SK-N-SH treated with all-trans-retinoic acid at 6 μM for 48 hours (cell line): ENCODE results near the gene MMP24.

Source experiments
- ARNTL ChIP-seq: fragments of 450-650 bp; formaldehyde crosslinking; IDR thresholded peaks from 2 replicates; pipeline ENCODE4 v1.5.0; 2020; ENCODE audit warnings: low read depth, mild to moderate bottlenecking, moderate library complexity, borderline replicate concordance
- CSDC2 ChIP-seq: fragments of 250-450 bp; sonication (Bioruptor Pico); IDR thresholded peaks from 2 replicates; pipeline ENCODE4 v1.5.0; 2020; ENCODE audit warnings: mild to moderate bottlenecking, moderate library complexity
- ESRRG ChIP-seq: fragments of 250-450 bp; sonication (Bioruptor Pico); IDR thresholded peaks from 2 replicates; pipeline ENCODE4 v1.6.1; 2021; ENCODE audit warnings: mild to moderate bottlenecking
- ISL1 ChIP-seq: fragments of 250-450 bp; sonication (Bioruptor Pico); IDR thresholded peaks from 2 replicates; pipeline ENCODE4 v2.1.2; 2022; ENCODE audit warnings: mild to moderate bottlenecking, moderate library complexity
- PATZ1 ChIP-seq: fragments of 250-450 bp; sonication (Bioruptor Pico); IDR thresholded peaks from 2 replicates; pipeline ENCODE4 v1.8.0; 2020; ENCODE audit warnings: mild to moderate bottlenecking, moderate library complexity, borderline replicate concordance
- RARB ChIP-seq: fragments of 250-450 bp; sonication (Bioruptor Pico); IDR thresholded peaks from 2 replicates; pipeline ENCODE4 v1.8.0; 2021; ENCODE audit warnings: mild to moderate bottlenecking, moderate library complexity
- TOX ChIP-seq: fragments of 250-450 bp; sonication (Bioruptor Pico); IDR thresholded peaks from 2 replicates; pipeline ENCODE4 v1.8.0; 2021; ENCODE audit warnings: mild to moderate bottlenecking, moderate library complexity, borderline replicate concordance
- ZC3H10 ChIP-seq: fragments of 250-450 bp; sonication (Bioruptor Pico); IDR thresholded peaks from 2 replicates; pipeline ENCODE4 v1.5.1; 2021; ENCODE audit warnings: mild to moderate bottlenecking, moderate library complexity
- ZFP3 ChIP-seq: fragments of 250-450 bp; sonication (Bioruptor Pico); IDR thresholded peaks from 2 replicates; pipeline ENCODE4 v1.5.0; 2020; ENCODE audit warnings: mild to moderate bottlenecking, moderate library complexity
- ZFP30 ChIP-seq: fragments of 450-650 bp; formaldehyde crosslinking; IDR thresholded peaks from 2 replicates; pipeline ENCODE4 v1.5.0; 2022; ENCODE audit warnings: mild to moderate bottlenecking, moderate library complexity
- TF ChIP-seq, protein P1 (sequence below): fragments of 250-450 bp; sonication (Bioruptor Pico); IDR thresholded peaks from 2 replicates; pipeline ENCODE4 v1.8.0; 2021; ENCODE audit warnings: low read depth, mild to moderate bottlenecking, moderate library complexity, borderline replicate concordance

DNA sequence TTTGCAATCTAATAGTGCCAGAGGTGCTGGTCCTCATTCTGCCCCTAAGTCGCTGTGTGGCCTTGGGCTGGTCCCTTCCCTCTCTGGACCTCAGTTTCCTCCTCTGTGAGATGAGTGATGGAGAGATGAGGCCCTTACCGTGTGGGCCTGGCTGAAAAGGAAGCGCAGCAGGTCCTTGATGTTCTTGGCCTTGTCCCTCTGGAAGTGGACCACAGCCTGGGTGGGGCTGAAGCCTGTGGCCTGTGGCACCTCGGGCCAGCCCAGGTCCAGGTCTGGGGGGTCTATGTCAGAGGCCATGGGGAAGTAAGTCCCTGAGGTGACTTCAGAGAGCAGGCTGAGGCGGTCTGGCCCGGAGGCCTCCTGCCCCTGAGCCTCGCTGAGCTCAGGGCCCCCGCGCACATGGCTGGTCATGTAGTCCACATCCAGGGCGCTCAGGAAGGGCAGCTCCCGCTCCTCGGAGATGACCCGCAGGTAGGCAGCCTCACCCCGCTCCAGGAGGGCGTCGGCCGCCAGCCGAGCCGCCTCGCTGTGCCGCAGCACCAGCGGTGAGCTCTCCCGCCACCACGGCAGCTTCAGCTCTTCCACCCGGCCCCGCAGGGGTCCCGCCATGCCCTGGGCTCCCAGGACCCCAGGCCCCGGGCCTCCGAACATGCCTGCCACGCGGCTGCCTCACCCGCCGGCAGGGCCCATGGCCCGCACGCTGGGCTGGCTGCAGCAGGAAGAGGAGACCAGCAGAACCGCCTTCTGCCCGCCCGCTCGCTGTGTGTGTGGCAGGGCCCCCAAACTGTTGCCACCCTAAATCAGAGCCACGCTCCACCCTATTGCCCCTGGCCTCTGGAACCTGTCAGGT lies 65.4 kb downstream of the MMP24 start, which contains the start of gene FAM83C:
- no peak for TF ChIP-seq ZFP3 (CRISPR knock-in tag)
- no peak for TF ChIP-seq ISL1 (CRISPR knock-in tag)
- TF ChIP-seq RARB = no peak
- no peak for TF ChIP-seq ZFP30 (CRISPR knock-in tag)
- TF ChIP-seq TOX (CRISPR knock-in tag) = no peak
- no peak for TF ChIP-seq ESRRG (CRISPR knock-in tag)
- no peak for TF ChIP-seq PATZ1
- TF ChIP-seq CSDC2 (CRISPR knock-in tag) = no peak
- TF ChIP-seq ZC3H10 (CRISPR knock-in tag) = no peak
- TF ChIP-seq, protein P1, sequence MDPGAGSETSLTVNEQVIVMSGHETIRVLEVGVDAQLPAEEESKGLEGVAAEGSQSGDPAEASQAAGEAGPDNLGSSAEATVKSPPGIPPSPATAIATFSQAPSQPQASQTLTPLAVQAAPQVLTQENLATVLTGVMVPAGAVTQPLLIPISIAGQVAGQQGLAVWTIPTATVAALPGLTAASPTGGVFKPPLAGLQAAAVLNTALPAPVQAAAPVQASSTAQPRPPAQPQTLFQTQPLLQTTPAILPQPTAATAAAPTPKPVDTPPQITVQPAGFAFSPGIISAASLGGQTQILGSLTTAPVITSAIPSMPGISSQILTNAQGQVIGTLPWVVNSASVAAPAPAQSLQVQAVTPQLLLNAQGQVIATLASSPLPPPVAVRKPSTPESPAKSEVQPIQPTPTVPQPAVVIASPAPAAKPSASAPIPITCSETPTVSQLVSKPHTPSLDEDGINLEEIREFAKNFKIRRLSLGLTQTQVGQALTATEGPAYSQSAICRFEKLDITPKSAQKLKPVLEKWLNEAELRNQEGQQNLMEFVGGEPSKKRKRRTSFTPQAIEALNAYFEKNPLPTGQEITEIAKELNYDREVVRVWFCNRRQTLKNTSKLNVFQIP = no peak
- no peak for TF ChIP-seq ARNTL (CRISPR knock-in tag)
